Brain microvascular endothelial cell (primary cell): Measurements from ENCODE around the gene PROB1.
A peak's percentile ranks its signal among the peaks of the same experiment; 100 is the strongest.

Experiments
- DNase-seq: peaks from one replicate; pipeline ENCODE4 v3.0.0-alpha.2; 2020
- H3K27ac ChIP-seq: fragments of 250-450 bp; sonication (Bioruptor Pico); 2 replicates; pipeline ENCODE4 v1.5.1; 2020; ENCODE audit warnings: mild to moderate bottlenecking, moderate library complexity
- H3K27me3 ChIP-seq: fragments of 250-450 bp; sonication (Bioruptor Pico); replicated peaks from 2 replicates; pipeline ENCODE4 v1.5.1; 2020; ENCODE audit warnings: mild to moderate bottlenecking
- H3K36me3 ChIP-seq: fragments of 250-450 bp; sonication (Bioruptor Pico); replicated peaks from 2 replicates; pipeline ENCODE4 v1.5.1; 2020; ENCODE audit warnings: mild to moderate bottlenecking
- H3K4me3 ChIP-seq: 2 replicates; pipeline ENCODE4 v1.5.1; 2011; ENCODE audit warnings: low read depth, mild to moderate bottlenecking, control low read depth, low read length, moderate library complexity
- CTCF ChIP-seq: IDR thresholded peaks from 2 replicates; pipeline ENCODE4 v1.5.1; 2011; ENCODE audit warnings: low read depth, mild to moderate bottlenecking, moderate library complexity, low read length, control low read depth, inconsistent platforms; ENCODE audit errors: missing control alignments
- in situ Hi-C: cut with HindIII; loops from 2 replicates; pipeline ENCODE4 v1.10.0; 2017; ENCODE audit warnings: low sequenced_read_pairs, low pct_ligation_motif_present

PROB1 gene

GRCh38 chr5:139404484-139404840 lies 9.6 kb upstream of the PROB1 start:
- H3K27me3 ChIP-seq, result no peaks in the 10 kb centered on the region
- peak overlapping the region; percentile 64 for H3K4me3 ChIP-seq
- DNase-seq, result no peak
- H3K36me3 ChIP-seq, result no peaks in the 10 kb centered on the region
- peak overlapping the region; percentile 96 for H3K27ac ChIP-seq
- no peak for TF ChIP-seq CTCF
- in situ Hi-C loops, result loop anchor here (25.0 kb wide), 1 partner anchor 358 kb away; no protein-coding TSS in a partner anchor

- Histone ChIP-seq H3K27me3 (no peaks in the 10 kb centered on the region), H3K36me3 (no peaks in the 10 kb centered on the region), H3K4me3 (peak within 1 kb of the TSS; percentile 64), H3K27ac (peak within 1 kb of the TSS; percentile 96)
- in situ Hi-C loops, result loop anchor here (25.0 kb wide), 1 partner anchor 358 kb away; no protein-coding TSS in a partner anchor
- no peak for TF ChIP-seq CTCF
- peak; percentile 97 for DNase-seq
Observed at GRCh38 chr5:139403787-139404483, 9.0 kb upstream of the PROB1 start, which contains the start of gene SPATA24. Gene SPATA24 (minus strand): TSS chr5:139404089. CDS start chr5:139404060, 29 bp downstream.

GRCh38 chr5:139403418-139403786 lies 8.5 kb upstream of the PROB1 start:
- Histone ChIP-seq H3K27me3 (no peaks in the 10 kb centered on the region), H3K4me3 (peak overlapping the region; percentile 64), H3K27ac (peak overlapping the region; percentile 96), H3K36me3 (no peaks in the 10 kb centered on the region)
- no peak for TF ChIP-seq CTCF
- in situ Hi-C loops, result loop anchor here (25.0 kb wide), 1 partner anchor 359 kb away; no protein-coding TSS in a partner anchor
- no peak for DNase-seq

GRCh38 chr5:139402561-139403158 lies 7.8 kb upstream of the PROB1 start:
- DNase-seq, result no peak
- no peak overlapping the region for H3K4me3 ChIP-seq
- H3K27ac ChIP-seq, result no peak overlapping the region
- TF ChIP-seq CTCF, result peak; percentile 61
- H3K27me3 ChIP-seq, result no peaks in the 10 kb centered on the region
- in situ Hi-C loops, result loop anchor here (25.0 kb wide), 1 partner anchor 360 kb away; no protein-coding TSS in a partner anchor
- no peaks in the 10 kb centered on the region for H3K36me3 ChIP-seq

- in situ Hi-C loops, result loop anchor here (25.0 kb wide), 1 partner anchor 361 kb away; no protein-coding TSS in a partner anchor
- Histone ChIP-seq H3K27me3 (no peaks in the 10 kb centered on the region), H3K4me3 (no peak overlapping the region), H3K36me3 (no peaks in the 10 kb centered on the region), H3K27ac (no peak overlapping the region)
- DNase-seq, result no peak
- TF ChIP-seq CTCF, result no peak
Observed at GRCh38 chr5:139401546-139401945, 6.6 kb upstream of the PROB1 start.
